Measurements from ENCODE around the gene KIAA0825.

DNA sequence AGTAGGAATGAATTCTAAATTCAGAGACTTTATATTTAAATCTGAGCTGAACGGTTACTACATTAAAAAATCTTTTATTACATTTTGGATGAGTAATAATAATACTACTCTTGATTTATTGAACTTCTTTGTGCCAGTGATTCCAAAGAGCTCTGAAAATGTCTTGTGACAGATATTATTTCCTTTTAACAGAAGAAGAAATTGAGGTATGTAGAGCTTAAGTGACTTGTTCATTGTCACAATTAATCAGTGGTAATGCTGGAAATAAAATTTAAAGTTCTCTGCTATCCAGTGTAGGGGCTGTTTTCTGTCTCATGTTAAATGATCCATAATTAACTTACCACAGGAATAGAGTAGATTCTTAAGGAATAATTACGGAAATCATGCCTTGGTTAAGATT is 335.3 kb downstream of the KIAA0825 start:
- TF ChIP-seq EZH2 (IDR thresholded peaks at IDR 0.05; ENCODE audit: insufficient read depth, poor library complexity, severe bottlenecking) = no peak
- TF ChIP-seq EZH2phosphoT487 (IDR thresholded peaks at IDR 0.05; ENCODE audit: insufficient read depth, low read depth) = no peak
